Spinal cord (tissue), 10 donors: ENCODE measurements around the gene MTR. TPM values are rescaled to one million over a fixed set of nuclear protein-coding genes. Genes with fewer than 3 reads are reported as not detected.
"Not testable (repeated sequence)": the region's sequence is repeated elsewhere in the genome, so short reads cannot be mapped to it uniquely, and the experiment has no call there.

Source experiments
- DNase-seq, 6 donors: peaks; one replicate each; pipeline versions ENCODE4 v3.0.0 to v3.0.0-alpha.2; 2013 to 2015; ENCODE audit warnings: low spot score in 6 of 6, low read depth in 4 of 6
- H3K27ac ChIP-seq: one replicate; pipeline ENCODE4 v1.5.1; 2013; ENCODE audit warnings: low read depth, low read length, control low read depth
- H3K27me3 ChIP-seq: one replicate; pipeline ENCODE4 v1.6.1; 2013; ENCODE audit warnings: low read length; ENCODE audit not compliant: control insufficient read depth, insufficient read depth
- H3K36me3 ChIP-seq: one replicate; pipeline ENCODE4 v1.6.1; 2013; ENCODE audit warnings: low read length; ENCODE audit not compliant: control insufficient read depth, insufficient read depth
- H3K4me1 ChIP-seq: one replicate; pipeline ENCODE4 v1.6.1; 2013; ENCODE audit warnings: low read length; ENCODE audit not compliant: control insufficient read depth, insufficient read depth
- H3K4me3 ChIP-seq: one replicate; pipeline ENCODE4 v1.5.1; 2013; ENCODE audit warnings: low read depth, low read length, control low read depth
- H3K9me3 ChIP-seq: one replicate; pipeline ENCODE4 v1.6.1; 2013; ENCODE audit warnings: low read length; ENCODE audit not compliant: control insufficient read depth, insufficient read depth
- WGBS: methylation state at CpG from one replicate; pipeline ENCODE4 v1.1.5; 2013; ENCODE audit warnings: missing lambda C conversion rate; ENCODE audit not compliant: insufficient coverage; 5-methylcytosine and 5-hydroxymethylcytosine counted together
- polyA plus RNA-seq, 2 donors: library from polyadenylated mRNA; unstranded; fragments of 120-200 nt; gene quantifications; one replicate each; pipeline ENCODE4 v1.2.1, GENCODE V29; 2013; ENCODE audit not compliant: insufficient read length in 2 of 2
- total RNA-seq, 2 donors: library from RNA; depleted of rRNA in 1 of 2; stranded (reverse); fragments of 120-200 nt in 1 of 2; fragments of >200 nt in 1 of 2; gene quantifications; one replicate each; pipeline versions ENCODE4 v1.2.3 to v1.2.4, GENCODE V29; 2013 to 2014
- donor health status: healthy.

Gene MTR
- total and polyA plus RNA-seq, 4 donors: 17.2 to 41.7 (median 26.4) TPM

DNA sequence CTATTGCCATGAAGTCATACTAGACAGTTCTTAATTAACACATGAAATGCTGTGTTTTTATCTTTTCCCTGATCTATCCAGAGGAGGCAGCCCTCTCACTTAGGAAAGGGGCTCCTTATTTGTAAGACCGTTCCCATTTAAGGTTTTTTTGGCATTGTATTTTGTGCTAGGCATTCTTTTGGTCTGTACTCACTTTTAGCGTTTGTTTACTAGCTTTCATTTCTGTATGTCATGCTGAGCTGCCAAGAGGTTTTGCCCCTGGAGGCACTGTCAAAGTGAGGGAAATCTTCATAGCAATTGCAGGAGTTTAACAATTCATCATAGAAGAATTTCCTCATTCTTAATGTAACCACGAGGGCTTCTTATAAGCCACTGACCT is 59.5 kb downstream of the MTR start:
- H3K9me3 ChIP-seq: no peaks in the 10 kb centered on the region
- H3K36me3 ChIP-seq: peaks cover 5% of the 10 kb centered on the region
- H3K27me3 ChIP-seq: no peaks in the 10 kb centered on the region
- WGBS: 0% methylated on average over 1 of the region's 3 CpGs
- H3K4me1 ChIP-seq: no peaks in the 10 kb centered on the region
- H3K27ac ChIP-seq: no peak overlapping the region
- no peak overlapping the region for H3K4me3 ChIP-seq
- no peak for DNase-seq

DNA sequence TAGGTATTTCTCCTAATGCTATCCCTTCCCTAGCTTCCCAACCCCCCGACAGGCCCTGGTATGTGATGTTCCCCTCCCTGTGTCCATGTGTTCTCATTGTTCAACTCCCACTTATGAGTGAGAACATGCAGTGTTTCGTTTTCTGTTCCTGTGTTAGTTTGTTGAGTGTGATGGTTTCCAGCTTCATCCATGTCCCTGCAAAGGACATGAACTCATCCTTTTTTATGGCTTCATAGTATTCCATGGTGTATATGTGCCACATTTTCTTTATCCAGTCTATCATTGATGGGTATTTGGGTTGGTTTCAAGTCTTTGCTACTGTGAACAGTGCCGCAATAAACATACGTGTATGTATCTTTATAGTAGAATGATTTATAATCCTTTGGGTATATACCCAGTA is 61.6 kb downstream of the MTR start:
- not testable (repeated sequence) for DNase-seq, H3K9me3 ChIP-seq, H3K27ac ChIP-seq, H3K4me1 ChIP-seq, H3K4me3 ChIP-seq, H3K27me3 ChIP-seq
- no CpG with 5 or more reads among the region's 4 CpGs for WGBS
- H3K36me3 ChIP-seq: peaks cover 11% of the 10 kb centered on the region

DNA sequence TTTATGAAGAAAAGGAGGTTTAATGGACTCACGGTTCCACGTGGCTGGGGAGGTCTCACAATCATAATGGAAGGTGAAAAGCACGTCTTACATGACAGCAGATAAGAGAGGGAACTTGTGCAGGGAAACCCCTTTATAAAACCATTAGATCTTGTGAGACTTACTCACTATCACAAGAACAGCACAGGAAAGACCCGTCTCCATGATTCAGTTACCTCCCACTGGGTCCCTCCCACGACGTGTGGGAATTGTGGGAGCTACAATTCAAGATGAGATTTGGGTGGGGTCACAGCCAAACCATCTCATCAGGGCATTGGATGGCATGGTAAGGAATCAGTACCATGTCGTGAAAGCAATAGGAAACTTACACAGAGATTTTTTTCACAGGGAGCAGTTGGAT is 63.1 kb downstream of the MTR start:
- DNase-seq: no peak
- Histone ChIP-seq H3K27ac (no peak overlapping the region), H3K27me3 (no peaks in the 10 kb centered on the region), H3K4me3 (no peak overlapping the region), H3K4me1 (no peaks in the 10 kb centered on the region), H3K36me3 (peaks cover 15% of the 10 kb centered on the region), H3K9me3 (no peaks in the 10 kb centered on the region)
- 93% methylated on average over 3 of the region's 7 CpGs for WGBS

DNA sequence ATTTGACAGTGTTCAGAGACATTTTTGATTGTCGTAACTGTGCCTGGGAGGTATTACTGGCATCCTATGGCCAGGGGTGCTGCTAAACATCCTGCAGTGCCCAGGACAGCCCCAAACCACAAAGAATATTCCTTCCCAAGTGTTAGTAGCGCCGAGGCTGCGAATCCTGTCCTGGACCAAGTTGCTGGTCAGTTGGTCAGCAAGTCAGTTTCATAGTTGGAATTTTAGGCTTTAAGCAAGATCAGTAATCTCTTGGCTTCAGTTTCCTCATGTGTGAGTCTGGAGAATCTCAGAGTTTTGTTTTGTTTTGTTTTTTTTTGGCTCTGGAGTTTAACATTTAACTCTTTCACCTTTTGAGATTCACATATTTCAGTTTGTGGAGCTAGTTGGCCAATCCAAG is 65.0 kb downstream of the MTR start:
- H3K27ac ChIP-seq: no peak overlapping the region
- H3K36me3 ChIP-seq: peaks cover 20% of the 10 kb centered on the region
- H3K4me1 ChIP-seq: no peaks in the 10 kb centered on the region
- no peak for DNase-seq
- WGBS: 100% methylated on average over 1 of the region's 4 CpGs
- H3K9me3 ChIP-seq: no peaks in the 10 kb centered on the region
- no peaks in the 10 kb centered on the region for H3K27me3 ChIP-seq
- H3K4me3 ChIP-seq: no peak overlapping the region

DNA sequence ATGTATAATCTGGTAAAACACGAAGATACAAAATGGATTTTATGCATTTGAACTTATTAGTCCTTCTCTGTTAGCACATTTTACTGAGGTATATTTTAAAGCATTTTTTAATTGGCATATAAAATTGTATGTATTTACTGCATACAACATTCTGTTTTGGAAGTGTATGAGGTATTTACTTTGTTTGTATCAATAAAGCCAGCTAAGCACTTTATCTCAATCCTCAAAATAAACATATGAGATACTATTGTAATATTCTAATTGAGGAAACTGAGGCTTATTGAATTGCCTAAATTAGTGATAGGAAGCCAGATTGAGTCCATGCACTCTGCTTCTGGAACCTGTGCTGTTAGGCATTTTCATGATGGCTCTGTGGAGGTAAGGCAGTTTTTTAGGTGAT is 65.6 kb downstream of the MTR start:
- no peaks in the 10 kb centered on the region for H3K4me1 ChIP-seq
- no peaks in the 10 kb centered on the region for H3K9me3 ChIP-seq
- no peak overlapping the region for H3K4me3 ChIP-seq
- no CpG with 5 or more reads among the region's 1 CpG for WGBS
- no peaks in the 10 kb centered on the region for H3K27me3 ChIP-seq
- peaks cover 20% of the 10 kb centered on the region for H3K36me3 ChIP-seq
- no peak overlapping the region for H3K27ac ChIP-seq
- no peak for DNase-seq

DNA sequence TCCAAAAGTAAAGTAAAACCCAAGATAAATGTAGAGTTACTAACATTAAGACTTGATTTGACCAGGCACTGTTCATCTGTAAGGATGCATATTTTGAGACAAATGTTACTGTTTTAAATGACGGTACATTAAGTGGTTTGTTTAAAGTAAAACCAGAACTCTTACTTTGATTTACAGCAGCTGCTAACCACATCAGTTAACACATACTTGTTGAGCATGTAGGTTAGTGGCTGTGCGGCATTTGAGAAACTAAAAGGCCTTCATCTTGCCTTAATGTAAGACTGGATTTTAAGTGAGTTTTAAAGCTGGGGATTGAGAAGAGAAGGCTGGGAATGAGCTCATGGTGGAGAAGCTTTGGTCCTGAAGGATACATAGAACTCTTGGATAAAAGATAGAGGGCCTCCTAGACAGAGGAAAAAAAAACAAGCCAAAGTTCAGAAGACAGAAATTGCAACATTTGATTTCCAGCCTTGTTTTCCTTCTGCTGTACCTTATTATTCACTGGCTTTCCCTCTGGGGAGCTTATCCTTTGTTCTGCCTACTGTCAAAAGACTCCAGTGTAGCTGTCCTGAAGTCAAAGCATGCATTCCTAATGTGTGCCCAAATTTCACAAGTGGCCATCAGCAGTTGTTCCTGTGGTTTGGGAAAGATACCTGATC is 66.6 kb downstream of the MTR start:
- H3K4me1 ChIP-seq: no peaks in the 10 kb centered on the region
- H3K9me3 ChIP-seq: no peaks in the 10 kb centered on the region
- no peak overlapping the region for H3K4me3 ChIP-seq
- H3K27me3 ChIP-seq: no peaks in the 10 kb centered on the region
- H3K36me3 ChIP-seq: peaks cover 20% of the 10 kb centered on the region
- H3K27ac ChIP-seq: no peak overlapping the region
- WGBS: no CpG with 5 or more reads among the region's 2 CpGs
- DNase-seq: no peak

DNA sequence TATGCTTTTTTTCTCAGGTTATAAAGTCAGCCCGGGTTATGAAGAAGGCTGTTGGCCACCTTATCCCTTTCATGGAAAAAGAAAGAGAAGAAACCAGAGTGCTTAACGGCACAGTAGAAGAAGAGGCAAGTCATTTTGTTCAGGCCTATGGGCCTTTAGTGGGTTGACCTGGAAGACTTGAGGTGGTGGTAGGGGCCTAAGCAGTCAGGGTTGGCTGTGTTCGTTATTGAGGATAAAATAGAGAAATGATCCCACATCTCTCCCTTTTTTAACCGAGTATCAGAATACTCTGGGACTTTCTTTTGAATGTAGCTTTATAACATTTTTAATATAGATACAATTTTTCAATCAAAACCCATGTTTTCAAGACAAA is 67.1 kb downstream of the MTR start:
- peaks cover 2% of the 10 kb centered on the region for H3K9me3 ChIP-seq
- H3K4me3 ChIP-seq: no peak overlapping the region
- no peak for DNase-seq
- no CpG with 5 or more reads among the region's 4 CpGs for WGBS
- peaks cover 20% of the 10 kb centered on the region for H3K36me3 ChIP-seq
- no peaks in the 10 kb centered on the region for H3K4me1 ChIP-seq
- no peak overlapping the region for H3K27ac ChIP-seq
- H3K27me3 ChIP-seq: no peaks in the 10 kb centered on the region

DNA sequence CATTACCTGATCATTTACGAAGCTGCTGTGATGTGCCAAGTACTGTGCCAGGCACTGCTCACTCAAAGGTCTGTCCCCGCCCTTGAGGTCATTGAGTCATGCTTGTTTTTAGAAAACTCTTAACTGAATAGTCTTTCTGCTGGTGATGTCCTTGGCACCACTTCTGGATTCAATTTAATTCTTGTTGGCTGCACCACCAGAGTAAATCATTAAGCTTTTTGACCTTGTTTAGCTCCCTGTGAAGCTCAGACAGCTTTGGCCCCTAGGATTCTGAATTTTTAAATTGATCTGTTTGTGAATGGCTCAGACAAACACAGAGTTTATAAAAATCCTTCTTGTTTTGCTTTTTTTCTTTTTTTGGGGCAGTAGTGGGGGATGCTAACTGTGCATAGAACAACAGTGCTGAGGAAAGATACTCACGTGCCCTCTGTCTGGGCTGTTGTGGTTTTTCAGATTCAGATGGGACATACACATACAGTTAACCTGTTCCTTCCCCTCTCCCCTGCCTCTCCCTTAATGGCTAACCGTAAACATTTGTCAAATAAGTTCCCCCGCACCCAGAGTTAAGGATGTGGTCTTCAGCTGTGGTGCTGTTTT is 67.6 kb downstream of the MTR start:
- Histone ChIP-seq H3K4me1 (no peaks in the 10 kb centered on the region), H3K36me3 (peaks cover 18% of the 10 kb centered on the region), H3K9me3 (peaks cover 2% of the 10 kb centered on the region), H3K27me3 (no peaks in the 10 kb centered on the region), H3K4me3 (no peak overlapping the region), H3K27ac (no peak overlapping the region)
- WGBS: 83% methylated on average over 1 of the region's 5 CpGs
- DNase-seq: peak in 1 of 6 donors; percentile 32

DNA sequence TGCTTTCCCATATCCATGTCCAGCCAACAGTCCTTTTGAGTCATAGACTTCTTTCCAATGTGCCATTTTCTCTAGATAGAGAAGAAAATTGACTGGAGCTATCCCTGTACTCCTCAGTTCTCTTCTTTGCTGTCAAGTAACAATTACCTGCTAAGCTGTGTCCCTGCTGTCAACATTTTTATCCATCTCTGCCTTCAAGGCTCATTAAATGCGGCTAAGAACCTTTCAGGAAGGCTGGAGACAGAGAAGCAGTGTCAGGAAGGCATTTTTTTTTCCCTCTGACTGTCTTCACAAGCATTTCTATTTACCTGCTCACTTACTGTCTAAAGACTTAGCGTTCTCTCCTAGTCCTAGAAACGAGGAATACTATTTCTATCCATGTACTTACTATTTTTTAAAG is 69.1 kb downstream of the MTR start:
- Histone ChIP-seq H3K4me1 (no peaks in the 10 kb centered on the region), H3K27me3 (no peaks in the 10 kb centered on the region), H3K4me3 (no peak overlapping the region), H3K9me3 (peaks cover 2% of the 10 kb centered on the region), H3K36me3 (peaks cover 15% of the 10 kb centered on the region), H3K27ac (no peak overlapping the region)
- DNase-seq: peak in 1 of 6 donors; percentile 71
- WGBS: 89% methylated on average over 1 of the region's 3 CpGs
